AG08395 (cell line): ENCODE data around the gene PALLD.
A peak's percentile ranks its signal among the peaks of the same experiment; 100 is the strongest.

Source experiments
- DNase-seq: peaks from one replicate; pipeline ENCODE4 v3.0.0; 2012; ENCODE audit warnings: mixed read lengths, low spot score

The PALLD gene

DNA sequence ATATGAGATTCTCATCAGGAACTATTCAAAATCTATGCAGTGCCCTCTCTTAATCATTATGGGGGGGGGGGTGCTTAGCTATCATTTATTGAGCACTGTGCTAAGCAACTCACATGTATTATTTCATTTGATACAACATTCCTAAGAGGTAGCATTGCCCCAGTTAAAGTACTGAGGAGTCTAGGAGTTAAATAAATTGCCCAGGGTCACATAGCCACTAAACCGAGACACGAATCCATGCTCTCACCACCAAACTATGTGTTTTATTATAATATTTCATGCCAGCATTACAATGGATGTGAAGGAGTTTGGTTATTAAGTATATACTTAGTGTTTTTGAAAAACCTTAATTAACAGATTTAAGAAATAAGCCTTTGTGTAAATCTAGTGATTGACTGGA, 381.8 kb downstream of the PALLD start:
- DNase-seq = no peak

DNA sequence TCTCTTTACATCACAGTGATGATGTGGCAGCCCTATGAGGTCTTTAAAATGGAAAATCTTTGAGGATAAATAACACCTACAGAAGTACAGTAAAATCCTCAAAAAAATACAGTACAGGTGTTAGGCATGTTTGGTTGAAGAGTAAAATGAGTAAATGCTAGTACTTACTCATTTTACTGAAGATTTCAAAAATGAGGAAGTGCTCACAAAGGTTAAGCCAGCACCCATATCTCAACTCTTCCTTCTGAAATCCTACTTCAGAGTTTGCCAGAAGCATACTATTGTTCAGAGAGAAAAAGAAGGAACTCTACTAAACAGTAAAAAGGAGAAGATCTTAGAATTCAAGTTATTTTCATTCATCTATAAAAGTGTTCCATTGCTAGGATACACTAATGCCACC, 382.3 kb downstream of the PALLD start:
- no peak for DNase-seq

DNA sequence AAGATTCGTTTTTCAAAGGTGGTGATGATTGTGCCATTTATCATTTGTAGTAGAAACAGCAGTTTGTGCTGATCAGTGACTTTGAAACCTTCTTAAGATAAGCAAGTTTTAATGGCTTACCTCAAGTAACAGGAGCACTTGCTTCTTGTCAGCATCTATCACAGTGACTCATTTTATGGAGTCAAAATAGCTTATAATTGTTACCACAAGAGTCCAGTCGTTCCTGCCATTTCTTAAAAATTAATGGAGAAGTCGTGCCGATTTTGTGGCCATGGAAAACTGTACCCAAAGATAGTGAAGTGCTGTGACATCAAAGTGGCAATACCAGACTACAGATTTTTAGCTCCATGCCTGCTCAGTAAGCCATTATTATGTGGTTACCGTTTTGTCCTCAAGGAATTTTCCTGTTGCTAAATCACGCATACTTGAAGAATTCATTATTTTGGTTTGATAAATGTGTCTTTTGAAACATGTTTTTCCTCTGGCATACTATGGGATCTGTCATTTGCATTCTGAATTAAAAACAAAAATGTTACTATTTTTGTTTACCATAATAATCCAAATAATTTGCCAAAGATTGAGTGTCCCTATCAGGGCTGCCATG, 383.3 kb downstream of the PALLD start:
- peak; percentile 57 for DNase-seq

- no peak for DNase-seq
Measured at GRCh38 chr4:168880811-168881595, 384.2 kb downstream of the PALLD start.

GRCh38 chr4:168881781-168882420, 385.0 kb downstream of the PALLD start:
- no peak for DNase-seq

- DNase-seq = no peak
Measured at GRCh38 chr4:168882650-168883233, 385.9 kb downstream of the PALLD start.

GRCh38 chr4:168883513-168883912, 386.7 kb downstream of the PALLD start:
- peak; percentile 35 for DNase-seq

DNA sequence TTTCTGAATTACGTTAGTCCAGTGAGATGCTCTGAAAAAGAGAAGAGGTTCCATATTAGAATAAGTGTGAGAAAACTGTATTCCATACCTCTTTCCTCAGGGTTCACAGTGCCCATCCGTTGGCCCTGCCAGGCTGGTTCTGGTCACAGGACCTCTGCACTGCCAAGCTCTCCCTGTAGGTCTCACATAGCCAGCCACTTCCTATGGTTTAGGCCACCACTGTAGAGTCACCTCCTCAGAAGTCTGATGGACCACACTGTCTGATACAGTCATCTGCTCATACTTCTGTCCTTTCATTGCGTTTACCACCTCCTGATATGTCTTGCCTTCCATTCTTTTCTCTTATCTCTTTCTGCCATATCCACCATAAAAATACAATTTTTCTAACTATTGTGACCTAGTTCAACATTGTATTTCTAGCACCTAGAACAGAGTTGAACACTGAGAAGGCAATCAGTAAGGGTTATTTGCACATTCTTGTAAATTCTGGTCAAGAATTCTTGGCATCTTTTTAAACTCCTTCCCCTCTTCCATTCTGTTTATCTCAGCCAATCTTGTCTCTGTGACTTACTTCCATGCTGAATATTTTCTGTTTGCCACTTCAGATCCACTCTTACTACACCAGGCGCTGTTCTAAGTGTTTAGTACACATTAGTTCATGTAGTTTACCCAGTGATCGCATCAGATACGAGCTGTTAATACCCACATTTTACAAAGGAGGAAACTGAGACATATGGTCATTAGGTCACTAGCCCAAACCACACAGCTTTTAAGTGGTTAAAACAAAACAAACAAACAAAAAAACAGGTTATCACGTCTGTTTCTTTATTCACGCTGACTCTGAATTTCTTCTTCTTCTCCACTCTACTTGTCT, 387.6 kb downstream of the PALLD start:
- DNase-seq = no peak

- no peak for DNase-seq
Measured at GRCh38 chr4:168885400-168885799, 388.5 kb downstream of the PALLD start.

GRCh38 chr4:168886351-168886750, 389.5 kb downstream of the PALLD start:
- DNase-seq = no peak

DNA sequence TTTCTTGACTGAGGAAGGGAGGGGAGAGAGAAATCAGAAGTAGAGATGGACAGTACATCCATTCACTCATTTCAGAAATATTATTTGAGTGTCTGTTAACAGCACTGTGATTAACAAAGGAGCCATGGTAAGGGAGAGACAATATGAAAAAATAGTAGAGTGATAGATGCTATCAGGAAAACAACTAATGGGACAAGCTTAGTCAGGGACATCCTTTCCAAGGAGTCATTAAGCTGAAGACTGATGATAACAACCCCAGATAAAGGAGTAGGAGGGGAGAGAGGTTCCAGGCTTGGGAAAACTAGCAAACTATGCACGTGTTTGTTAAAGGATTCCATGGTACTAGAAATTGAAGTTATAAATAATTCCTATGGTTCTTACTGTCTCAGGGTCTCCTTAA, 391.0 kb downstream of the PALLD start:
- DNase-seq = no peak

- DNase-seq = no peak
Measured at GRCh38 chr4:168888715-168889215, 391.9 kb downstream of the PALLD start.

- no peak for DNase-seq
Measured at GRCh38 chr4:168891086-168891485, 394.2 kb downstream of the PALLD start.

DNA sequence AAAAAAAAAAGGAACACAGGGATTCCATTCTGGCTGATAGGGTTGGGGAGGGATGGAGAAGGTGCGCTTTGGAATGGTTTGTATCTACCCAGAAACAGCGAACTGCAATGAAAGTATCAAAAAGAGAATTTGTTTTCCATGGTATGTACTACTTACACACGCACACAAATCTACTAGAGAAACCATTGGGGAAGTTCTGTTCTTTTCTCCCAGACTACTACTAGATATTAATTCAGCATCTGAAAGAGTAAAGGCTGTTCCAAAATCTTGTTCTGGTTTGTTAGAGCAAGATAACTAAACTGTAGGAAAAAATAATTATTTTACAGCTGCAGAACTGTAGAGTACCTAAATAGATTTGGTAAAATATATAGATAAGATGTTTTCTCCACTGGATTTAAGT, 394.8 kb downstream of the PALLD start:
- no peak for DNase-seq

DNA sequence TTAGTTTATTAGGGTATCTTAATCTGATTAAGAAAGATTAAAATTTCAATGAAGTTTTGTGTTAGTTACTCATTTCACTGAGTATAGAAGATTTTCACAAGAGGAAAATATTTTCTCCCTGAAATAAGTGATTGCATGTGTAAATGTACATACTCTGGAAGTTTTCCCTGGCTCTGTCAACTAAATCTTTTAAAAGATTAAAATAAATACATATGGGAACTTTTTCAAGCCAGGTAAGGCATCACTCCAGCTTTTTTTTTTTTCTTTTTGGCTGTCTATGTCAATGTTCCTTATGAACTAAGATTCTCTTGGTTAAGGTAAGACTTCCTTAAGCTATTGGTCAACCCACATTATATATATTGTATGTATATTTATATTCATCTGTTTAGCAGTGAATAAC, 395.6 kb downstream of the PALLD start:
- no peak for DNase-seq

GRCh38 chr4:168893205-168893604, 396.4 kb downstream of the PALLD start:
- DNase-seq = no peak

DNA sequence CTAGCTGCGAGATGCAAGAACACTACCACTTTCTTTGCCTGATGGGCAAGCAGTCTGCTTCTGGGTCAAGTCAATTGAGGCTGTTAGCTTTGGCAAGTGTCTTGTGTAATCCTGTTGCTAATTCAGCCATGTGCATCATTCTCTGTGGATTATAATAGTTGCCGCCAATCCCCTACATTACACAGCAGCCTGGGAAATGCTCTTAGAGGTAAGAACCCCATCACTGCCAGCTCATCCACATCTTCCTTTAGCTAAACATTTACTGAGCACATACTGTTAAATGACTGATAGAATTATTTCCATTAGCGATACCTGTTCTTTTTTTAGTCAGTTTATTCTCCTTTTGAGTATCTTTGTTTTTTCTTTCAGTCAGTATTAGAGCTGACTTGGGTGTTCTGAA, 397.0 kb downstream of the PALLD start:
- no peak for DNase-seq

DNA sequence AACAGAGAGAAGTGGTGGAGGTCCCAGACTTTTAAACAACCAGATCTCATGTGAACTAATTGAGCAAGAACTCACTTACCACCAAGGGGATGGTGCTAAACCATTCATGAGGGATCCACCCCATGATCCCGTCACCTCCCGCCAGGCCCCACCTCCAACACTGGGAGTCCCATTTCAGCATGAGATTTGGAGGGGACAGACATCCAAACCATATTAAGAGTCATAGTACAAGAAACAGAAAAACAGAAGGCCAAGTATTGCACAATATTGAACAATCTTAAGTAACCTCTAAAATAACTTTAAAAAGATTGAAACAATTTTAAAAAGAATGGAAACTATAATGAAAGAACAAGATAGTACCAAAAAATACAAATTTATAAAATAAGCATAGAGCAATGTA, 403.2 kb downstream of the PALLD start:
- DNase-seq = no peak

GRCh38 chr4:168907119-168907698, 410.4 kb downstream of the PALLD start:
- peak; percentile 17 for DNase-seq

DNA sequence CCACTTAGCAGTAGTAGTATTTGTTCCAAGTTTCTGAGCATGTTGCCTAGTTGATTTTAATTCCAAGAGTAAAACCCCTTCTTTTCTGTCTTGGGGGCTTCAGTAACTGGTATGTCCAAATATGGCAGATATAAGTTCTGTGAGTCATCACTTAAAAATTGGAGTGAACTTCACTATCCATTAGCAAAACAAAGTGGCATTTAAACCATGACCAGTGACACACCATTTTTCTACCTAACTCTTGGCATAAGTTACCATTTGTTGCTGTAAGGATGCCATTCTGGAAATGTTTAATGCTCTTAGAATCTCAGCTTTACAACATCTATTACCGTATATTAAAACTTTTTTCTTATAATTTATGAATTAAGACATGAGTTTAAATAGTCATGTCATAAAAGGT, 411.2 kb downstream of the PALLD start:
- DNase-seq = peak; percentile 27

DNA sequence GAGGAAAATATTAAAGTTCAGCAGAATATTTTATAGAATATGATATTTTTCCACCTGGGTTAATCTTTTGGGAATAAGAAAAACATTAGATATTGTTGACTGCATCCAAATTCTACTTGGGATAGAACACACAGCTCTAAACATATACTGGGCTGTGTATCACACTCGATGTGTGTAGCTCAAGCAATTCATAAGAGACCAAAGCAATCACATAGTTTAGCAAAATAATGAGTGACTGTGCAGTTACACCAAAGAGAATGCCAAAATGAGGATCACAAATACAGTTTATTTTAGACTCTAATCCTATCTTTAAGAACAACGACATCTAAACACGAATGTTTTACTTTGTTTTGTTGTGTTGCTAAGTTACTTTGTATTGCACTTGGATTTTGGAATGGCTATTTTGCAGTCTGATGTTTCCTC, 412.0 kb downstream of the PALLD start:
- DNase-seq = peak; percentile 8
